IPS DF 19.7 (cell line): ENCODE results near the gene KLRF2.

Experiments
- DNase-seq: peaks from one replicate; pipeline ENCODE4 v3.0.0-alpha.2; 2013; ENCODE audit warnings: low read depth, low spot score

KLRF2 gene

DNA sequence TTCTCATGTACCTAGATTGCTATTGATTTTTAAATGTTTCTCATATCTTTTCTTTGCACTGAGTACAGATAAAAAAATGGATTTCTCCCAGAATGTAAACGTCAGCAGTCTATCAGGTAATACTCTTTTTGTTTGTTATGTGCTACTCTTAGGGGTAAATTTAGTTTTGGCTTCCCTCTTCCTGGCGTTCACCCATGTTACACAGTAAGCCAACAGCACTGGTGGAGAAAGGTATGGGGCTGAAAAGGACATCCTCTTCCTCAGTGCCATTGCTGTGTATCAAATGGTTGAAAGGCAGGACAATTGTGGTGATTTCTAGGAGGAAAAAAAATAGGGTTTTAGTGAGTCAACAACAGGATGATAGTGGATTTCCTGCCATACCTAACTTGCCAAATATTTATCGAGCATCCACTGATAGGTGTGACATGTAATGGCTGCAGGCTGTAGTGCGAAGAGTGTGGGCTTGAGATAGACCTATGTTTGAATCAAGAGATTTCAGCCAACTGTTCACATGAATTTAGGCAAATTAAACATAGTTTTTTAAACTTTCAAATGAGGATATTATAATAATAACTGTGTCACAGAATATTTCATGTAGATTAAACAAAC is 7.5 kb downstream of the KLRF2 start:
- no peak for DNase-seq

DNA sequence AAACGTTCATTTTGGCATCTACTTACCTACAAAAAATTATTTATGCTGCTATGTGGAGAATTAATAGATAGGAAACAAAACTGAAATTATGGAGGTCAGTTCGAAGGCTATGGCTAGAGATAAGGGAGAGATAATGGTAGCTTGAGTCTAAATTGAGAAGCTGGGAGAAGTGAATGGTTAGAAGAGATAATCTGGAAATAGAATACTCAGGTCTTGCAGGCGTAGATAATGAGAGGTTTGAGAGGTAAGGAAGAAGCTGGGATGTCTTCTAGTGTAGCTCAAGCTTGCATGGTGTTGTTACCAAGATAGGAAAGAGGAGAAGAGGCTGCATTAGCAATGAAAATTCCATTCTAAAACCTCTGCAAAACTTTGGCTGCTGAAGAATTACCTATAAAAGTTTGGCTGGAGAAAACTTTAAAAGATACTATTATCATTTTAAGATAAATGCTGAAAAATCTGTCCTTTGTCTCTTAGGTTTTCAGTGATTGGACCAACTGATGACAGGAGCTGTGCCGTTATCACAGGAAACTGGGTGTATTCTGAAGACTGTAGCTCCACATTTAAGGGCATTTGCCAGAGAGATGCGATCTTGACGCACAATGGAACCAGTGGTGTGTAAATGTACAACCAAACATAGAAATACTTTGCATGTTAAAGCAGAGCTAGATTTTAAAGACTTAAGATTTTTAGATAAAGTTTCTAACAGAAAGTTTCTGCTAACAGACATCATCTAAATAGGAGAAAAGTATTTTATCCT is 14.1 kb downstream of the KLRF2 start:
- DNase-seq, result no peak

DNA sequence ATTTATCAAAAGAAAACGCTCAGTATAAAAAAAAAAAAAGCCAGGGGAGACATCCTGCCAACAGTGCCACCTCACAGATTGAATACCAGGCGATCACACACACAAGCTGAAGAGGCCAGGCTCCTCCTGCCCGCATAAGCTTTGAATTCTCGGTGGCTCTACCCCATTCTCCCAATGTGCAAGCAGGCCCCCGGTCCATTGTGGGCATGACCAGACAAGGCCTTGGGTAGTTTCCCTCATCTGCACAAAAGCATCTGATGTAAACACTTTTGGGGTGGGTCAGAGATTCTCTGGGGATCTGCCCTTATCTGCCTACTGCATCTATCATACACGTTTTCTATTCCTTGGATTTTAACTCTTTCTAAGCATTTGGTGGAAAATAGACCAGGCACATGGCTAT is 16.2 kb downstream of the KLRF2 start:
- DNase-seq, result no peak

DNA sequence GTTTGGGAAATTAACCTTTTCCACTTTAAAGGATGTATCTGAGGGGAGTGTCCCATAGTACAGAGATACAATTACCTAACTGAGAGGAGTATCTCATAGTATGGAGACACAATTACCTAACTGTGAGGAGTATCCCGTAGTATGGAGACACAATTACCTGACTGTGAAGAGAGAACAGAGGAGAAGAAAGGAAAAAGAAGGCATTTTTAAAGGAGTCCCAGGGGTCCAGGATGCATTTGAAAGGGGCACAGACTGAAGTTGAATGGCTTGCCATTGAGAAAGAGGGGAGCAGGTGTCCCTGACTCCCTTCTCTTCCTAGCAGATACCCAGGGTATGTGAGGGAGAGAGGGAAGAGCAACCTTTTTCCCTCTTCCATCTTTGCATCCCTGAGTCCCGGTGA is 17.9 kb downstream of the KLRF2 start:
- DNase-seq, result no peak

DNA sequence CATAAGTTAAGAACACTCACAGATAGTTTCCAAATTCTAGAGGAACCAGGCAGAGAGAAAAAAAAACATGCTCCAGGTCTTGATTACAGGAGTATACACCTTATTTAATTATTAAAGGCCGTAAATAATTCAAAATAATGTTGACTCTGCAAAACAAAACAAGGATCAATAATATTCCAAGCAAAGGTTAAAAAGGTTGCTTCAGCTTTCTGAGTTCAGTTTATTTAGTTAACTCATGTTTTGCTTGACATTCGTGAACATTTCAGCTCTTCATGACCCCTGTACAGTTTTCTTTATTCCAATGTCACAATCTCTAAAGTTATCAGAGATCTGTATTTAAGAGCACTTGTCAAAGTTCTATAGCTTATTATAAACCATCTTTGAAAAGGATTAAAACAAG is 19.6 kb downstream of the KLRF2 start:
- DNase-seq, result no peak

DNA sequence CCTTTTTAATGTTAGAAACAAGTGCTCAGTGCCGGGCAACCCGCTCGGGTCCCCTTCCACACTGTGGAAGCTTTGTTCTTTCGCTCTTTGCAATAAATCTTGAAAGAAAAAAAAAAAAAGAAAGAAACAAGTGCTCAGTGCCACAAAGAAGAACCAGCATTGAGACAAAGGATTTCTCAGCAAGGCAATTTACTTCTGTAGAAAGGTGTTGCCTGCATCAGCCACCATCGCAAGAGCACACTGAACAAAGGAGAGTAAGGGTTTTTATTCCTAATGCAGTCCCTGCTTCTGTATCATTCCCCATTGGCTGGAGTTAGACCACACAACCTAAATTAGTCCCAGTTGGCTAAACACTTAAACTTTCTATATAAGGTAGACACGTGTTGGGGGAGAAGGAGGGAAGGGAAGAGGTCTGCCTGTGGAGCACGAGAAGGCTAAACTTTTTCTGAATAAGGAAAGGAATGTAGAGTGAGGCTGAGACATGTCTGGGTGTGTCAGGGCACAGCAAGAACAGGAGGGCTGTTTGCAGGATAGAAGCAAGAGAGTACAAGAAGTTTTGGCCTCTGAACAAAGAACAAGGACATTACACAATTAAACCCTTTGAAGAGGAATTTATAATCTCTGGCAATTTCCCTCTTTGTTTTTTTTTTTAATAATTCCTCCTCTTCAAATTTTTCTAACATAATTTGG is 21.4 kb downstream of the KLRF2 start:
- DNase-seq, result no peak

DNA sequence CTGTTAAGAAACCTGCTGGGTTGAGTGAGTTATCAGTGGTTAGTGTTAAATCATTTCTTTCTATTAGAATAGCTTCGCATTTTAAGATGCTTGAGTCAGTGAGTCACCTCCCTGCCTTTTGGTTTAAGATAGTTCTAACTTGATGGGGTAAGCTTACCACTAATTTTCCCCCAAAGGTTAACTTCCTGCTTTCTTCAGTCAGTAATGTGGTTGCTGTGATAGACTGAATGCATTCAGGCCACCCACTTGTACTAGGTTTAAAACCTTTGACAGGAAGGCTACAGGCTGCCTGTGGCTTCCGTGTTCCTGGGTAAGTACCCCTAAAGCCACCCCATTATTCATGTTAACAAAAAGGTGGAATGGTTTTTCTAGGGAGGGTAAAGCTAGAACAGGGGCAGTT is 25.6 kb downstream of the KLRF2 start:
- no peak for DNase-seq

DNA sequence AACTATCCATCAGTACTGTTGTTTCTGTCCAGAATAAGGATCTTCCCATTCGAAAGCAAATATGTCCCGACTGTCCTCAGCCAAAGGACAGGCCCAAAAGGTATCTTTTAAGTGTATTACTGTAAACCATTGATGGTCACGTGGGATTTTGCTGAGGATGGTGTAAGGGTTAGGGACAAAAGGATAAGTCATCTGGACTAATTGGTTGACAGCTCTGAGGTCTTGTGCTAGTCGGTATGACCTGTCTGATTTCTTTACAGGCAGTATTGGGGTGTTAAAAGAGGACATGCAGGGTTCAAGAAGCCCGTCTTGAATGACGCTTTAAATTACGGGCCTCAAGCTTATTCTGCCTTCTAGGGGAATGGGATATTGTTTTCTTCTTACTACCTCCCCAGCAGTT is 26.5 kb downstream of the KLRF2 start:
- no peak for DNase-seq

DNA sequence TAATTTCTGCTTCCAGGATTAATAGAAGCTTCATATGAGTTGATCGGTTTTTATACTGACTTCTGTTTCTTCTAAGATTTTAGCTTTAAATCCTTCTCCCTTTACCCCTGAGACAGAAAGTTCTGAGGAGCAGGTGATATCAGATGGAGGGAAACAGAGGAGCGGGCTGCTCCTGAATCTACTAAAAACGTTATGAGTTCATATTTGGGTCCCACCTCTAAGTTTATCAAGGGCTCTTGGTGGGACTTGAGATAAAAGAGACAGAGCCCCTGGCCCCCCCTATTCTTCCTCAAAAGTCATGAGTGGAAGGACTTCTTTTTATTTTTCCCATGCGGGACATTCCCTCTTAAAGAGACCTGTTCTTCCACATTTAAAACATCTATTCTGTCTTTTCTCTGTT is 27.1 kb downstream of the KLRF2 start:
- DNase-seq, result no peak

DNA sequence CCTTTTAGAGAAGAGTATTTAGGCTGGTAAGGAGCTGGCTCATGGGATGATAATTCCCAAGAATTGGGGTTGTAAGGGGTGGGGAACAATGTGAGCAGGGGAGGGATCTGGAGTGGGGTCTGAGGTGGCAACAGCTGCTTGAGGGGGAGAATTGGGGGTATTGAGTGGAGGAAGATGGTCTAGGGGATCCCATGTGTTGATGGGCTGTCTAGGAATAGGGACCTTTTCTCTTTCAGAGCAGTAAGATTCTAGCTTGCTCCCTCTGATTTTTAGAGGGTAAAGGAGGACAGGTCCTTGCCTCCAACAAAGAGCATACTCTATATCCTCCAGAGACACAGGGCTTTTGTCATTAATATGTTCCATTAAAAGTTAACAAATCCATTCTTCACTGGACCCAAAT is 28.4 kb downstream of the KLRF2 start:
- DNase-seq, result no peak

DNA sequence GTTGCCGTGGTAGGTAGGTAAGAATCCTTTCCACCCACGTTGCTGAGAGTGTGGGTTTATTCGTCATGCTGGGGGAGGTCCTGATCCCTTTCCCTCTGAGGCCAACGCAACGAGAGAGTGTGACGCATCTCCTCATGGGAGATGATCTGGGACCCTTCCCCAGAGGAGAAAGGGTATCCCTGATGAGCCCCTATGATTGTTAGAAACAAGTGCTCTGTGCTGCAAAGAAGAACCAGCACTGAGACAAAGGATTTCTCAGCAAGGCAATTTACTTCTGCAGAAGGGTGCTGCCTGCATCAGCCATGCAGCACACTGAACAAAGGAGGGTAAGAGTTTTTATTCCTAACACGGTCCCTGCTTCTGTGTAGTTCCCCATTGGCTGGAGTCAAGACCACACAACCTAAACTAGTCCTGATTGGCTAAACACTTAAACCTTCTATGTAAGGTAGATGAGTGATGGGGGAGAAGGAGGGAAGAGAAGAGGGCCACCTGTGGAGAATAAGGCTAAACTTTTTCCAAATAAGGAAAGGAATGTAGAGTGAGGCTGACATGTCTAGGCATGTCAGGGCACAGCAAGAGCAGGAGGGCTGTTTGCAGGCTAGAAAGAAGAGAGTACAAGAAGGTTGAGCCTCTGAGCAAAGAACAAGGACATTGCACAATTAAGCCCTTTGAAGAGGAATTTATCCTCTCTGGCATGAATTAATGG is 29.6 kb downstream of the KLRF2 start:
- no peak for DNase-seq

DNA sequence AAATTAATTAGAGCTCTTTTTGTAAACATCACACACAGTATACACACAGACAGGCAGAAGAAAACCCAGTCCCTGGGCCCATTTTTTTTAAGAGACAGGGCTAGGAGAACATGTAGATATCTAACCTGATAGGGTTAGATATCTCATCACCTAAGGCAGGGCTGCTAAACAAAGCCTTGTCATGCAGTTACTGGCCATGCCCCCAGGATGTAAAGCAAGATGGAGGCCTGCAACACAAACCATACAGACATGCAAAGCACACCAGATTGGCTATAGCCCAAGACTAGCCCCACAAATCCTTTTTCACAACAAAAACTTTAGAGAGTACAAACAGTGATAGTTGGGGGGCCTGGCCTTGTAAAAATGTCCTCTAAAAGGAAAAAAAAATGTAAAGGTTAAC is 30.4 kb downstream of the KLRF2 start:
- no peak for DNase-seq

DNA sequence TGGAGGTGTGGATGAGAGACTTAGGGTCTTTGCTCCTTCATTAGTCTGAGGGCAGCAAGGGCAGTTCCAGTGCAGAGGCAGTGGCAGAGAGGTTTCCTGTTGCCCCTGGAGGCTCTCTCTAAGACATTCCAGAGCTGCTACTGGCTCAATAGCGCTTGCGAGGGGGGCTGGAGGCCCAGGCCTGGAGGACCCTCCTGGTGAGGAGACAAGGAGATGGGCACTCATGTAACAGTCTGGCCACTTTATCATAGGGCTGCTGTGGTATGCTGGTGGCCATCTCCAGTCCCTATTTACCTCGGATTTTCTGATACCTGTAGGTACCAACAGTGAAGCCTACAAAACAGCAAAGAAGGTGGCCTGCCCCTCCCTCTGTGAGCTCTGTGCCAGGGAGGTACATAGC is 38.2 kb downstream of the KLRF2 start:
- DNase-seq, result no peak

DNA sequence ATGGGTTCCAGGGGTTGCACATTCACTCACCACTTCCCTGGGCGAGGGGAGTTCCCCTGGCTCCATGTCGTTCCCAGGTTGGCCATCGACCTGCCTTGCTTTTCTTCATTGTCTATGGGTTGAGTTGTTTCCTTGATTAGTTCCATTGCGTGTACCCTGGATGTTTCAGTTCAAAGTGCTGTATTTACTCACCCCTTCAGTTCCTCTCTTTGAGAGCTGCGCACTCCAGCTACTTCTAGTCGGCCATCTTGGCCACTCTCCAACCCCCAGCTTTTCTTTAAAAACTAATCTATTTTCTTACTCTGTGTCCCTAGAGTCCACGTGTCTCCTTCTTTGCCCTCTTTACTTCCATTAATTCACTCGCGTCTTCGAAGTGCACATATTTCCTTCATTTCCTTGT is 39.2 kb downstream of the KLRF2 start:
- no peak for DNase-seq

DNA sequence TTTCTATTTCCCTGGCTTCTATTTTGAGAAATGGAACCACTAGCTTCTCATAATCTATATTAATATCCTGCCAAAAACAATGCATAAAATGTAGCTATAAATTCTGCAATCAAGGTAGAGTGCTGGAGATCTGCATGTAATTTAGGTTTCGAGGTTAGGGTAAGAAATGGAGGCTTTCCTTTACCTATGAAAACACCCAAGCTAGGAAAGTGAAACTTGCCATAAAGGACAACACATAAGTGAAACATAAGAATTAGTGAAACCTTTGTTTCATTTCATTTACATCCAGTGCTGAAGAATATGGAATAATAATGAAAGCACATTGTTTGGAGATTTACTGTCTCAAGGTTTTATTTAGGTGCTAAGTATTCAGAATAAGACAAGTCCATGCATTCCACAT is 41.1 kb downstream of the KLRF2 start:
- no peak for DNase-seq

DNA sequence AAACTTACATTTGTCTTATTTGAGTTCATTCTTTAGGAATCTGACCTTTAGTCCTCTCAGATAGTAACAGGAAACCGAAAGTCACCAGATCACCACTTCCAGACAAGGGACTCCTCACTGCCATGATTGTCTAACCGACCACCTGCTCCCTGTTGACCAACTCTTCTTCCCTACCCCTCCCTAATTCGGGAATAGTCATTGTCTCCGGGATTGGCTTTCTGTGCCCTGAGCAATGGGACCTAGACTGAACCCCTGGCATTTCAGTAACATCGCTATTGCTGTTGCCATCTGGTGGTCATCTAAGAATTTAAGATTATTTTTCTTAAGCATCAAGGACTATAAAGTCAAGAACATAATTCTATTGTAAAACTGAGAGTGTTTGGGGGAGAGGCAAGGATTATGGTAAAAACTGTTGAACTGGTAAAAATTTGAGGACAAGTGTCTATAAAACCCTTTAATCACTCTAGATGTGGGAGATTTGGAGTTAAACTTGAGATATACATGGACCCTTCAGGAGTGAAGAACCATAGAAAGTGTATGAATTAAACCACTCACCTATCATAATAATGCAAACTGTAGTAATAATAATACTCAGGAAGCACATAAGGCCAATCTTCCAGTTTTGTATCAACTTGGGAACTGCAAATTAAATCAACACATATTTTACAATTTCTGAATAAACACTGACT is 44.6 kb downstream of the KLRF2 start:
- DNase-seq, result peak; percentile 52

DNA sequence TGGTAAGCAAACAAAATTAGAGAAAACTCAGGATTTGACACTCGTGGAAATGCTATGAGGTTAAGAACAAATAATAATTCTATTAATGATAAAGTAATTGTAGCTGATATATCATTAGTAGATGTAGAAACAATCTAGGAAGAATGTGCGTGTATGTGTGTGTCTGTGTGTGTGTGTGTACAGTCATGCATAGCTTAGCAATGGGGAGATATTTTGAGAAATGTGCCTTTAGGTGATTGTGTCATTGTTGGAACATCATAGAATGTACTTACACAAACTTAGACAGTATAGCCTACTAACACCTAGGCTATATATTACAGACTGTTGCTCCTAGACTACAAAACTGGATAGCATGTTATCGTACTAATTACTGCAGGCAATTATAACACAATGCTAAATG is 45.6 kb downstream of the KLRF2 start:
- DNase-seq, result no peak

DNA sequence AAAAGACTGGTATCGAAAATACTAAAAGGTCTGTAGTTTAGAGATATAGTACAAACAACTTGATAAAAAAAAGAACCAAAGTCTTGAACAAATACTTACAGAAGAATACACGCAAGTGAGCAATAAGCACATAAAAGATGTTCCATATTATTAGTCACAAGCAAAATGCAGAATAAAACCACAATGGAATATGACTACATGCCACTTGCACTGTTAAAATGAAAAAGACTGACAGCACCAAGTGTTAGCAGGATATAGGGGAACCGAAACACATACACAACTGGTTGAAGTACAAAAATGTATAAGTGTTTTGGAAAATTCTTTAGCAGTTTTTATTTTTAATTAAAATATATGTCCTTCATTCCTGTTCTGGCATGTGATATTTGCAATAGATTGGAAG is 47.3 kb downstream of the KLRF2 start:
- no peak for DNase-seq

DNA sequence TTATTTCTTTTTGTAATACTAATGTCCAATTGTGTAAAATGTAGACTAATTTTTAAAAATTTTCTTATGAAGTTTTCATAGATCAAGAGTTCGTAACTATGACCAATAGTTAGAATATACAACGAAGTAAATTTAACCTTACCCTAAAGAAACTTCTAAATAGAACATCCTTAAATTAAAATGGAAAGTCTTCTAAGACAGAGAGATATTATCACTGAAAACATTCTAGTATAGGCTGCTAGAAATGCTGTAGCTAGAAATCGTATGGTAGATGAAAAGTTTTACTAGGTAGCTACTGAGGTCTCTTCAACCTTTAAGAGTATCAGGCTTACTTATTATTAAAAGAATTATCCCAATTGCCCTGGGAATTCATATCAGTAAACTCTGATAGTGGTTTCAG is 50.0 kb downstream of the KLRF2 start:
- no peak for DNase-seq

DNA sequence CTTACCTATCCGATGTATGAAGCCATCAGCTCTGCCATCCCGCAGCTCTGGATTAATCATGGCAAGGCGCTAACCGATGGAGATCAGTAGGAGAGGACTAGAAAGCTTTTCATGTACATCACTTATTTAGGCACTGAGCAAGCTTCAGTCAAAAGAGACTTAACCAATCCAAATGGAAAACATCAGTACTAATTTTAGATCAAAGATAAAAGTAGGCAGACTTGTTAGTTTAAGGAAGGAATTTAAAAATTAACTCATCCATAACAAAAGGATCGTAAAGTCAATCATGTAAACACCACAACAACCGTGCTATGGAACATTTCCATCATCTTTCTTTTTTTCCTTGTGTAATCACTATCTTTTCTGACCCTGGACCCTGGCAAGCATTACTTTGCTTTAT is 51.0 kb downstream of the KLRF2 start, which contains the start of gene CLEC2A:
Gene CLEC2A (minus strand): TSS at position 101 of the 400 bp plus-strand sequence. CDS start 41 bp downstream, at position 60.
- no peak for DNase-seq

DNA sequence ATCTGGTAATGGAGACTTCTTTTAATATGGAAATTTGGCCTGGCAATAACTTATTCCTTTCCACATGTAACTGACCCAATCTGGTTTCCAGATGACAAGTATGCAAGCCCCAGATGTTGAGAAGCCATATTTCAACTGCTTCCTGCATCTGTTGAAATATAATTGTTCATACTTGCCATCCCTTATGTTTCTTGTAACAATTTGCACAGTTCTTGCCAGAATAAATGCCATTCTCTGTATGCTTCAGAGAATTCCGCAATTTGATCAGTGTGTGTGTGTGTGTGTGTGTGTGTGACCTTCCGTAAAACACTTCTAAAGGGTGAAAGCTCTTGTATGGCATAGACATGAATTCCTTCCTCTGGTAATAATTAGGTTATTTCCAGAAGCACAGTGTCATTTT is 52.7 kb downstream of the KLRF2 start:
- DNase-seq, result no peak

DNA sequence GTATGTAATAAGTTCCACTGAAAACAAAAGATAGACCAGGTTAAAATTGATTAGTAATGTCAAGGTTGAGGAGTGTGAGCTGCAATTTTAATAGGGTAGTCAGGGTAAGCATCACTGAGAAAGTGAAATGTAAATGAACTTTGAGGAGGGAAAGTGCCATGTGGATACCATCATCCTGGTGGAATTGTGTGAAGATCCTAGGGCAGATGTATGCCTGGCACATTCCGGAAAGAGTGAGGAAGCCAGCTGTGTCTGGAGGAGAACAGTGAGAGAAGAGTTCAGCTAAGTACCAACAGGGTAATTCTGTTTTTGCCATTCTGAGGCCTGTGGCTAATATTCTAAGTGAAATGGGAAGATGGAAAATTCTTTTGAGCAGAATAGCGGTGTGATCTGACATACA is 53.7 kb downstream of the KLRF2 start:
- no peak for DNase-seq
